HG03196 (cell line): ENCODE data around the gene FBXO38.

Experiments used
- ATAC-seq: cut with Tn5 transposase; IDR thresholded peaks from one replicate; pipeline ENCODE4 v1.9.1; 2021; ENCODE audit not compliant: unreplicated experiment

The FBXO38 gene

GRCh38 chr5:148471379-148471778 is 87.6 kb downstream of the FBXO38 start:
- ATAC-seq, result no peak

GRCh38 chr5:148474025-148474511 is 90.3 kb downstream of the FBXO38 start:
- no peak for ATAC-seq

GRCh38 chr5:148476302-148476701 is 92.5 kb downstream of the FBXO38 start:
- no peak for ATAC-seq

GRCh38 chr5:148477429-148477828 is 93.7 kb downstream of the FBXO38 start:
- no peak for ATAC-seq

- no peak for ATAC-seq
Observed at GRCh38 chr5:148482196-148482595, 98.4 kb downstream of the FBXO38 start.

- ATAC-seq, result peak; percentile 64
Observed at GRCh38 chr5:148482697-148483462, 99.1 kb downstream of the FBXO38 start.

GRCh38 chr5:148483750-148484149 is 100.0 kb downstream of the FBXO38 start:
- no peak for ATAC-seq

- ATAC-seq, result no peak
Observed at GRCh38 chr5:148484651-148485050, 100.9 kb downstream of the FBXO38 start.

GRCh38 chr5:148486456-148486855 is 102.7 kb downstream of the FBXO38 start:
- no peak for ATAC-seq

- ATAC-seq, result no peak
Observed at GRCh38 chr5:148488757-148489156, 105.0 kb downstream of the FBXO38 start.

GRCh38 chr5:148491015-148491792 is 107.4 kb downstream of the FBXO38 start:
- ATAC-seq, result no peak

GRCh38 chr5:148491793-148492184 is 108.0 kb downstream of the FBXO38 start:
- ATAC-seq, result no peak

- no peak for ATAC-seq
Observed at GRCh38 chr5:148492351-148492750, 108.6 kb downstream of the FBXO38 start.
